ENCODE results near the gene PGAM5.

The PGAM5 gene

DNA sequence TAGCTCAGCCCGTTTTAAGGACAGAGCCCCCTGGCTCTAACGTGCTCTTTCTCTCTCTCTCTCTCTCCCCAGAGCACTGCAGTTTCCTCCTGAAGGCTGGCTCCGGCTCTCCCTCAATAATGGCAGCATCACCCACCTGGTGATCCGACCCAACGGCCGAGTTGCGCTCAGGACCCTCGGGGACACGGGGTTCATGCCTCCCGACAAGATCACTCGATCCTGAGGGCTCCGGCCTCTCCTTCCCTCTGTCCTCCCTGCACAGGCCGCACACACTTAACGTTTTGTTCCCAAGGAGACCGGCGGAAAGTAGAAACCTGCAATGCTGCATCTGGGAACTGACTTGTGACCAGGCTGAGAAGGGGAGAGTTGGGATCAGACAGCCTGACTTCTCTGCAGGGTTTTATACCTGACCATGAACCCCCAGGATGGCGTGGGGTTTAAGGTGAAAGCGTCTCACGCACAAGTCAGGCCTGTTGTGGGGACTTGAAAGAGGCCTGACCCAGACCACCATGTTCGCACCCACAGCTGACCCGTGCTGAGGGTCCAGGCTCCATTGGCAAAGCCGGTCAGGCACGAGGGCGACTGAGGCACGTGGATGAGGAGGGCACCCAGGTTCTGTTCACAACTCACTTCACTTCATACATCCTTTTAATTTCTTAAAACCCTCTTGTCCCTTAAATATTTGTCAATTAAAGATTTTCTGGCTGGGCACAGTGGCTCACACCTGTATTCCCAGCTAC lies 10.1 kb downstream of the PGAM5 start:
- H4K20me1 ChIP-seq (ENCODE audit: insufficient read depth, low read length), result peaks cover 70% of the 10 kb centered on the region

DNA sequence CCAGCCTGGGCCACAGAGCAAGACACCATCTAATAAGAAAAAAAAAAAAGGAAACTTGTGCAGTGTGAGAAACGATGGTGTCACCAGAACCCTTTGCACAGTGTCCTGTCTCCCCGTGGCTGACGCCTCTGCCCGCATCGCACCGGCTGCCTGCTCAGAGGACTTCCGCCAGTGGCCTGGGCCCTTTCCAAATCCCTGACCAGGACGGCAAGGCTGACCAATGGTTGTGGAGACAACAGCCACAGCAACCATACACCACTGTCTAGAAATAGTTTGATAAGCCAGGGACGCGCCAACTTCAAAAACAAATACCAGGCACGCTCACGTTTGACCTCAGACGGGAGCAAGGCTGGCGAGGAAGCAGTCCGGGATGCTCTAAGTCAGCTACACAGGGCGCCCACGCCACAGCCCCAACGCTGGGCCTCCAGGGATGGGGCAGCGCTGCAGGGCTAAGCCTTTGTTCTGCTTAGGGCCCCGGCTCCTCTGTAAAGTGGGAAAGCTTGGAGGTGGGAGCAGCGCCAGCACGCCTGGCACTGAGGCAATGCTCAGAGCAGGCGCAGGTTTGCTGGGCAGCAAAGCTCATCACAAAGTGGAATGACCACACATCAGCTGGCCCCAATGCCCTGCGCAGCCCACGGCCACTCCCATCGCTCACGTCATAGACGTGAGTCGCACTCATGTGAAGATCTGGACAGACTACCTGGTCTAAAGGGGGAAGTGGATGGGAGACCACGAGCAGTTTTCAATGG lies 12.5 kb downstream of the PGAM5 start:
- Histone ChIP-seq H3K9me3 (ENCODE audit: insufficient read depth, low read length, severe bottlenecking) (no peaks in the 10 kb centered on the region), H3K79me2 (ENCODE audit: insufficient read depth, low read length) (peaks cover 19% of the 10 kb centered on the region), H4K20me1 (ENCODE audit: insufficient read depth, low read length) (peaks cover 66% of the 10 kb centered on the region), H3K9ac (ENCODE audit: low read depth, low read length) (no peak overlapping the region), H3K36me3 (ENCODE audit: insufficient read depth, low read length) (peaks cover 87% of the 10 kb centered on the region), H3K4me1 (ENCODE audit: insufficient read depth, low read length) (no peaks in the 10 kb centered on the region), H3K4me2 (ENCODE audit: insufficient read depth, low read length) (no peak overlapping the region), H2AFZ (ENCODE audit: low read depth, low read length) (no peak overlapping the region), H3K4me3 (ENCODE audit: low read depth in 1 of 2, low read length in 2 of 2) (no peak overlapping the region), H3K27me3 (ENCODE audit: insufficient read depth, low read length, poor library complexity) (no peaks in the 10 kb centered on the region), H3K27ac (ENCODE audit: low read length) (no peak overlapping the region)
- DNase-seq (no peak), ATAC-seq (ENCODE audit: insufficient read depth, low read depth) (no peak)
- TF ChIP-seq, protein P1, sequence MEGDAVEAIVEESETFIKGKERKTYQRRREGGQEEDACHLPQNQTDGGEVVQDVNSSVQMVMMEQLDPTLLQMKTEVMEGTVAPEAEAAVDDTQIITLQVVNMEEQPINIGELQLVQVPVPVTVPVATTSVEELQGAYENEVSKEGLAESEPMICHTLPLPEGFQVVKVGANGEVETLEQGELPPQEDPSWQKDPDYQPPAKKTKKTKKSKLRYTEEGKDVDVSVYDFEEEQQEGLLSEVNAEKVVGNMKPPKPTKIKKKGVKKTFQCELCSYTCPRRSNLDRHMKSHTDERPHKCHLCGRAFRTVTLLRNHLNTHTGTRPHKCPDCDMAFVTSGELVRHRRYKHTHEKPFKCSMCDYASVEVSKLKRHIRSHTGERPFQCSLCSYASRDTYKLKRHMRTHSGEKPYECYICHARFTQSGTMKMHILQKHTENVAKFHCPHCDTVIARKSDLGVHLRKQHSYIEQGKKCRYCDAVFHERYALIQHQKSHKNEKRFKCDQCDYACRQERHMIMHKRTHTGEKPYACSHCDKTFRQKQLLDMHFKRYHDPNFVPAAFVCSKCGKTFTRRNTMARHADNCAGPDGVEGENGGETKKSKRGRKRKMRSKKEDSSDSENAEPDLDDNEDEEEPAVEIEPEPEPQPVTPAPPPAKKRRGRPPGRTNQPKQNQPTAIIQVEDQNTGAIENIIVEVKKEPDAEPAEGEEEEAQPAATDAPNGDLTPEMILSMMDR (IDR thresholded peaks at IDR 0.05; ENCODE audit: borderline replicate concordance, extremely low read depth, low read length, poor library complexity, severe bottlenecking), result no peak
- no peak for TF ChIP-seq EZH2 (IDR thresholded peaks at IDR 0.05; ENCODE audit: borderline replicate concordance, low read depth, low read length, severe bottlenecking)

More for the DNA sequence above, 10.1 kb downstream of the PGAM5 start:
- Histone ChIP-seq H3K27ac (ENCODE audit: low read length) (no peak overlapping the region), H3K4me3 (ENCODE audit: low read depth in 1 of 2, low read length in 2 of 2) (no peak overlapping the region), H3K9me3 (ENCODE audit: insufficient read depth, low read length, severe bottlenecking) (no peaks in the 10 kb centered on the region), H3K27me3 (ENCODE audit: insufficient read depth, low read length, poor library complexity) (no peaks in the 10 kb centered on the region), H3K79me2 (ENCODE audit: insufficient read depth, low read length) (peaks cover 32% of the 10 kb centered on the region), H2AFZ (ENCODE audit: low read depth, low read length) (no peak overlapping the region), H3K4me1 (ENCODE audit: insufficient read depth, low read length) (no peaks in the 10 kb centered on the region), H3K36me3 (ENCODE audit: insufficient read depth, low read length) (peaks cover 85% of the 10 kb centered on the region), H3K4me2 (ENCODE audit: insufficient read depth, low read length) (no peak overlapping the region), H3K9ac (ENCODE audit: low read depth, low read length) (no peak overlapping the region)
- ATAC-seq (ENCODE audit: insufficient read depth, low read depth), result no peak
- no peak for DNase-seq
- TF ChIP-seq, protein P1 (IDR thresholded peaks at IDR 0.05; ENCODE audit: borderline replicate concordance, extremely low read depth, low read length, poor library complexity, severe bottlenecking), result no peak
- no peak for TF ChIP-seq EZH2 (IDR thresholded peaks at IDR 0.05; ENCODE audit: borderline replicate concordance, low read depth, low read length, severe bottlenecking)

DNA sequence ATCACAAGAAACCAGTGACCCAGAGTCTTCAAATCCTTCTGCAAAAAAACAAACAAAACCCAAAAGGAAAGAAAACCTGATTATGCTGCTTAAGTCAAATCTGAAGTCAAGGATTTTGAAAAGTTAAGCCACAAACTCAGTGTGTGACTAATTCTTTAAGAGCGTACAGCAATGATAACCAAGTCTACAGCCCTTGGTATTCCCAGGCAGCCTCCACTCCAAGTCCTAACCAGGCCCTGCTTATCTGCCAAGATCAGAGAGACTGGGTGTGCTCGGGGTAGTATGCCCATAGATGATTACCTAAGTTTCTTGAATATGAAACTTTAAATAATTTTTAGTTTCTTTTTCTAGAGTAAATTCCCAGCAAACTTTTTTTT lies 13.1 kb downstream of the PGAM5 start:
- no peak overlapping the region for H3K9ac ChIP-seq (ENCODE audit: low read depth, low read length)
- H4K20me1 ChIP-seq (ENCODE audit: insufficient read depth, low read length), result peaks cover 68% of the 10 kb centered on the region
- H3K27ac ChIP-seq (ENCODE audit: low read length), result no peak overlapping the region
- peaks cover 24% of the 10 kb centered on the region for H3K79me2 ChIP-seq (ENCODE audit: insufficient read depth, low read length)
- H3K4me1 ChIP-seq (ENCODE audit: insufficient read depth, low read length), result no peaks in the 10 kb centered on the region
- no peaks in the 10 kb centered on the region for H3K9me3 ChIP-seq (ENCODE audit: insufficient read depth, low read length, severe bottlenecking)
- H3K4me3 ChIP-seq (ENCODE audit: low read depth in 1 of 2, low read length in 2 of 2), result no peak overlapping the region
- no peaks in the 10 kb centered on the region for H3K27me3 ChIP-seq (ENCODE audit: insufficient read depth, low read length, poor library complexity)
- no peak overlapping the region for H3K4me2 ChIP-seq (ENCODE audit: insufficient read depth, low read length)
- H3K36me3 ChIP-seq (ENCODE audit: insufficient read depth, low read length), result peaks cover 90% of the 10 kb centered on the region
- TF ChIP-seq, protein P1 (IDR thresholded peaks at IDR 0.05; ENCODE audit: borderline replicate concordance, extremely low read depth, low read length, poor library complexity, severe bottlenecking), result no peak
- no peak for TF ChIP-seq EZH2 (IDR thresholded peaks at IDR 0.05; ENCODE audit: borderline replicate concordance, low read depth, low read length, severe bottlenecking)
- no peak overlapping the region for H2AFZ ChIP-seq (ENCODE audit: low read depth, low read length)
- ATAC-seq (ENCODE audit: insufficient read depth, low read depth), result no peak
- DNase-seq, result no peak
